Suprapubic skin (tissue), 4 donors: ENCODE data around the gene GALM. TPM values are rescaled to one million over a fixed set of nuclear protein-coding genes. Genes with fewer than 3 reads are reported as not detected.

Experiments used
- DNase-seq, 2 donors: peaks; one replicate each; pipeline ENCODE4 v3.0.0-alpha.2; 2019; ENCODE audit warnings: low spot score in 2 of 2
- H3K27ac ChIP-seq: fragments of 200-600 bp; sonication (generic); one replicate; pipeline ENCODE4 v1.5.1; 2019
- H3K27me3 ChIP-seq: fragments of 200-600 bp; sonication (generic); one replicate; pipeline ENCODE4 v1.5.1; 2019
- H3K36me3 ChIP-seq: fragments of 200-600 bp; sonication (generic); one replicate; pipeline ENCODE4 v1.5.1; 2019
- H3K4me1 ChIP-seq: fragments of 200-600 bp; sonication (generic); one replicate; pipeline ENCODE4 v1.5.1; 2019
- H3K4me3 ChIP-seq: fragments of 200-600 bp; sonication (generic); one replicate; pipeline ENCODE4 v1.5.1; 2019; ENCODE audit warnings: mild to moderate bottlenecking
- H3K9me3 ChIP-seq: fragments of 200-600 bp; sonication (generic); one replicate; pipeline ENCODE4 v1.5.1; 2019
- EP300 ChIP-seq: sonication (generic); formaldehyde crosslinking; IDR thresholded peaks from one replicate; pipeline ENCODE4 v1.6.1; 2017; ENCODE audit warnings: antibody characterized with exemption
- POLR2A ChIP-seq, 2 donors: fragments of 450-650 bp; IDR thresholded peaks; one replicate each; pipeline ENCODE4 v1.6.1; 2017; ENCODE audit warnings: antibody characterized with exemption in 2 of 2, mild to moderate bottlenecking in 2 of 2, moderate library complexity in 2 of 2
- POLR2AphosphoS5 ChIP-seq, 3 donors: sonication (generic); formaldehyde crosslinking; IDR thresholded peaks; one replicate each; pipeline ENCODE4 v1.6.1; 2017; ENCODE audit warnings: antibody characterized with exemption in 3 of 3
- WGBS: methylation state at CpG from one replicate; pipeline ENCODE4 v1.1.5; 2018; 5-methylcytosine and 5-hydroxymethylcytosine counted together
- total RNA-seq, 4 donors: library from RNA; depleted of rRNA; stranded (reverse); fragments of >200 nt; gene quantifications; one replicate each; pipeline ENCODE4 v1.1.0, GENCODE V29; 2016
- TF ChIP-seq, protein P1 (sequence below), 2 donors: fragments of 200-600 bp in 1 of 2; fragments of 450-650 bp in 1 of 2; sonication (generic) in 1 of 2; IDR thresholded peaks; one replicate each; pipeline ENCODE4 v1.5.1; 2016 to 2019; ENCODE audit warnings: antibody characterized with exemption in 2 of 2, mild to moderate bottlenecking in 1 of 2, moderate library complexity in 1 of 2

The GALM gene
- total RNA-seq, 4 donors from 2014 or later: 3.7 to 16.4 (median 7.1) TPM

GRCh38 chr2:38691994-38692393 lies 26.1 kb downstream of the GALM start:
- no peak overlapping the region for H3K4me3 ChIP-seq
- TF ChIP-seq, protein P1, sequence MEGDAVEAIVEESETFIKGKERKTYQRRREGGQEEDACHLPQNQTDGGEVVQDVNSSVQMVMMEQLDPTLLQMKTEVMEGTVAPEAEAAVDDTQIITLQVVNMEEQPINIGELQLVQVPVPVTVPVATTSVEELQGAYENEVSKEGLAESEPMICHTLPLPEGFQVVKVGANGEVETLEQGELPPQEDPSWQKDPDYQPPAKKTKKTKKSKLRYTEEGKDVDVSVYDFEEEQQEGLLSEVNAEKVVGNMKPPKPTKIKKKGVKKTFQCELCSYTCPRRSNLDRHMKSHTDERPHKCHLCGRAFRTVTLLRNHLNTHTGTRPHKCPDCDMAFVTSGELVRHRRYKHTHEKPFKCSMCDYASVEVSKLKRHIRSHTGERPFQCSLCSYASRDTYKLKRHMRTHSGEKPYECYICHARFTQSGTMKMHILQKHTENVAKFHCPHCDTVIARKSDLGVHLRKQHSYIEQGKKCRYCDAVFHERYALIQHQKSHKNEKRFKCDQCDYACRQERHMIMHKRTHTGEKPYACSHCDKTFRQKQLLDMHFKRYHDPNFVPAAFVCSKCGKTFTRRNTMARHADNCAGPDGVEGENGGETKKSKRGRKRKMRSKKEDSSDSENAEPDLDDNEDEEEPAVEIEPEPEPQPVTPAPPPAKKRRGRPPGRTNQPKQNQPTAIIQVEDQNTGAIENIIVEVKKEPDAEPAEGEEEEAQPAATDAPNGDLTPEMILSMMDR (IDR thresholded peaks at IDR 0.05): no peak
- TF ChIP-seq EP300: no peak
- H3K27ac ChIP-seq: no peak overlapping the region
- no peaks in the 10 kb centered on the region for H3K9me3 ChIP-seq
- no peaks in the 10 kb centered on the region for H3K36me3 ChIP-seq
- H3K4me1 ChIP-seq: peaks cover 30% of the 10 kb centered on the region
- H3K27me3 ChIP-seq: no peaks in the 10 kb centered on the region
- no peak for DNase-seq
- WGBS: 79% methylated on average over 2 of the region's 2 CpGs

- H3K27me3 ChIP-seq: no peaks in the 10 kb centered on the region
- WGBS: 65% methylated on average over 8 of the region's 8 CpGs
- H3K4me3 ChIP-seq: no peak overlapping the region
- H3K27ac ChIP-seq: no peak overlapping the region
- H3K36me3 ChIP-seq: no peaks in the 10 kb centered on the region
- no peaks in the 10 kb centered on the region for H3K9me3 ChIP-seq
- TF ChIP-seq POLR2AphosphoS5 (IDR thresholded peaks at IDR 0.05) (no peak), EP300 (no peak), POLR2A (IDR thresholded peaks at IDR 0.05) (no peak)
- TF ChIP-seq, protein P1 (IDR thresholded peaks at IDR 0.05): no peak
- peaks cover 30% of the 10 kb centered on the region for H3K4me1 ChIP-seq
- DNase-seq: no peak
Measured at GRCh38 chr2:38692636-38693318, 26.9 kb downstream of the GALM start.

GRCh38 chr2:38697116-38697840 lies 31.4 kb downstream of the GALM start:
- TF ChIP-seq, protein P1 (IDR thresholded peaks at IDR 0.05): no peak
- TF ChIP-seq POLR2AphosphoS5 (IDR thresholded peaks at IDR 0.05): no peak
- no peak for TF ChIP-seq POLR2A (IDR thresholded peaks at IDR 0.05)
- no peak for TF ChIP-seq EP300
- no peak for DNase-seq
- no peak overlapping the region for H3K4me3 ChIP-seq
- 55% methylated on average over 8 of the region's 8 CpGs for WGBS
- no peak overlapping the region for H3K27ac ChIP-seq
- no peaks in the 10 kb centered on the region for H3K27me3 ChIP-seq
- no peaks in the 10 kb centered on the region for H3K36me3 ChIP-seq
- H3K9me3 ChIP-seq: no peaks in the 10 kb centered on the region
- H3K4me1 ChIP-seq: peaks cover 17% of the 10 kb centered on the region

- no peaks in the 10 kb centered on the region for H3K27me3 ChIP-seq
- no peak for DNase-seq
- H3K4me1 ChIP-seq: peaks cover 7% of the 10 kb centered on the region
- WGBS: 94% methylated on average over 5 of the region's 5 CpGs
- no peak overlapping the region for H3K4me3 ChIP-seq
- H3K27ac ChIP-seq: no peak overlapping the region
- no peaks in the 10 kb centered on the region for H3K36me3 ChIP-seq
- H3K9me3 ChIP-seq: no peaks in the 10 kb centered on the region
- no peak for TF ChIP-seq POLR2A (IDR thresholded peaks at IDR 0.05)
- TF ChIP-seq EP300: no peak
- TF ChIP-seq POLR2AphosphoS5 (IDR thresholded peaks at IDR 0.05): no peak
- TF ChIP-seq, protein P1 (IDR thresholded peaks at IDR 0.05): no peak
Measured at GRCh38 chr2:38698467-38699003, 32.6 kb downstream of the GALM start.

DNA sequence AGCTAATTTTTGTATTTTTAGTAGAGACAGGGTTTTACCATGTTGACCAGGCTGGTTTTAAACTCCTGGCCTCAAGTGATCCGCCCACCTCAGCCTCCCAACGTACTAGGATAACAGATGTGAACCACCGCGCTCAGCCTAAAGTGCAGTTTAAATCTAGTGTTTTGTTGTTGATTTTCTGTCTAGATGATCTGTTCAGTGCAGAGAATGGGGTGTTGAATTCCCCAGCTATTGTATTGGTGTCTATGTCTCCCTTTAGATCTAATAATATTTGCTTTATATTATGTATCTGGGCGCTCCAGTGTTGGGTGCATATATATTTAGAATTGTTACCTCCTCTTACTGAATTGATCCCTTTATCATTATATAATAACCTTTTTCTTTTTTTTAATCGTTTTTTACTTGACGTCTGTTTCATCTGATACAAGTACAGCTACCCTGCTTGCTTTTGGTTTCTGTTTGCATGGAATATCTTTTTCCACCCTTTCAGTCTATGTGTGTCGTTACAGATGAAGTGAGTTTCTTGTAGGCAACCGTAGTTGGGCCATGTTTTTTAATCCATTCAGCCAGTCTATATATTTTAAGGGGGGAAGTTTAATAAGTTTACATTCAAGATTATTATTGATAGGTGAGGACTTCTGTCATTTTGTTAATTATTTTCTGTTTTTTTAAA lies 34.3 kb downstream of the GALM start:
- Histone ChIP-seq H3K4me1 (no peaks in the 10 kb centered on the region), H3K4me3 (no peak overlapping the region), H3K27ac (no peak overlapping the region), H3K9me3 (no peaks in the 10 kb centered on the region), H3K36me3 (no peaks in the 10 kb centered on the region), H3K27me3 (no peaks in the 10 kb centered on the region)
- DNase-seq: no peak
- TF ChIP-seq POLR2A (IDR thresholded peaks at IDR 0.05): no peak
- WGBS: 90% methylated on average over 9 of the region's 9 CpGs
